CD4-positive, CD25-positive, alpha-beta regulatory T cell (primary cell): ENCODE measurements around the gene PAF1. TPM values are rescaled to one million over a fixed set of nuclear protein-coding genes. Genes with fewer than 3 reads are reported as not detected.

Experiments
- ATAC-seq, 2 donors: fragments of 150-1000 bp; cut with Tn5 transposase; one replicate each; pipeline ENCODE4 v1.10.0; 2021; ENCODE audit warnings: low read depth in 2 of 2, moderate number of reproducible peaks in 2 of 2, moderate library complexity in 1 of 2
- DNase-seq, 3 donors: peaks; one replicate each; pipeline versions ENCODE4 v3.0.0 to v3.0.0-alpha.2; 2012 to 2022; ENCODE audit warnings: mixed read lengths in 1 of 3
- H3K27ac ChIP-seq: one replicate; pipeline ENCODE4 v1.7.0; 2013; ENCODE audit warnings: mild to moderate bottlenecking, low read length; ENCODE audit not compliant: insufficient read depth, poor library complexity, severe bottlenecking
- H3K27me3 ChIP-seq: one replicate; pipeline ENCODE4 v1.7.0; 2013; ENCODE audit warnings: low read length; ENCODE audit not compliant: control insufficient read depth, insufficient read depth
- H3K36me3 ChIP-seq: one replicate; pipeline ENCODE4 v1.7.0; 2013; ENCODE audit warnings: mild to moderate bottlenecking, low read length, moderate library complexity; ENCODE audit not compliant: control insufficient read depth, insufficient read depth
- H3K4me1 ChIP-seq: 2 replicates; pipeline ENCODE4 v1.7.0; 2013; ENCODE audit warnings: mild to moderate bottlenecking, low read length; ENCODE audit not compliant: insufficient read depth, control insufficient read depth, poor library complexity, severe bottlenecking
- H3K4me3 ChIP-seq: one replicate; pipeline ENCODE4 v1.7.0; 2013; ENCODE audit warnings: low read depth, mild to moderate bottlenecking, low read length, moderate library complexity
- H3K9me3 ChIP-seq, 2 experiments: 1 replicate in 1 of 2; 2 replicates in 1 of 2; pipeline ENCODE4 v1.7.0; 2013; ENCODE audit warnings: low read length in 2 of 2, mild to moderate bottlenecking in 1 of 2, moderate library complexity in 1 of 2; ENCODE audit not compliant: control insufficient read depth in 2 of 2
- H3K27ac Mint-ChIP-seq, 3 donors: one replicate each; pipeline ENCODE4 v1.8.0; 2020 to 2022; ENCODE audit warnings: mild to moderate bottlenecking in 3 of 3, mixed read lengths in 3 of 3, moderate library complexity in 2 of 3
- H3K27me3 Mint-ChIP-seq: one replicate; pipeline ENCODE4 v1.8.0; 2022; ENCODE audit warnings: mild to moderate bottlenecking, mixed read lengths
- H3K36me3 Mint-ChIP-seq: one replicate; pipeline ENCODE4 v1.8.0; 2020; ENCODE audit warnings: mixed read lengths
- H3K4me1 Mint-ChIP-seq, 4 donors: one replicate each; pipeline ENCODE4 v1.8.0; 2020 to 2022; ENCODE audit warnings: mixed read lengths in 4 of 4, mild to moderate bottlenecking in 1 of 4
- H3K4me3 Mint-ChIP-seq, 4 donors: one replicate each; pipeline ENCODE4 v1.8.0; 2020 to 2022; ENCODE audit warnings: mild to moderate bottlenecking in 4 of 4, mixed read lengths in 4 of 4, moderate library complexity in 3 of 4
- H3K9me3 Mint-ChIP-seq, 7 donors: one replicate each; pipeline ENCODE4 v1.8.0; 2020 to 2022; ENCODE audit warnings: mixed read lengths in 7 of 7, mild to moderate bottlenecking in 3 of 7, moderate library complexity in 2 of 7
- polyA plus RNA-seq, 4 donors: library from polyadenylated mRNA; unstranded; fragments of 300-500 nt; fragmentation: Illumina TruSeq; gene quantifications; one replicate each; pipeline ENCODE4 v1.2.3, GENCODE V29; 2021
- total RNA-seq: library from RNA; stranded (reverse); gene quantifications from one replicate; pipeline ENCODE4 v1.2.3, GENCODE V29; 2022

The PAF1 gene
- total and polyA plus RNA-seq, 5 donors from 2014 or later = 35.0 to 138 (median 40.1) TPM

DNA sequence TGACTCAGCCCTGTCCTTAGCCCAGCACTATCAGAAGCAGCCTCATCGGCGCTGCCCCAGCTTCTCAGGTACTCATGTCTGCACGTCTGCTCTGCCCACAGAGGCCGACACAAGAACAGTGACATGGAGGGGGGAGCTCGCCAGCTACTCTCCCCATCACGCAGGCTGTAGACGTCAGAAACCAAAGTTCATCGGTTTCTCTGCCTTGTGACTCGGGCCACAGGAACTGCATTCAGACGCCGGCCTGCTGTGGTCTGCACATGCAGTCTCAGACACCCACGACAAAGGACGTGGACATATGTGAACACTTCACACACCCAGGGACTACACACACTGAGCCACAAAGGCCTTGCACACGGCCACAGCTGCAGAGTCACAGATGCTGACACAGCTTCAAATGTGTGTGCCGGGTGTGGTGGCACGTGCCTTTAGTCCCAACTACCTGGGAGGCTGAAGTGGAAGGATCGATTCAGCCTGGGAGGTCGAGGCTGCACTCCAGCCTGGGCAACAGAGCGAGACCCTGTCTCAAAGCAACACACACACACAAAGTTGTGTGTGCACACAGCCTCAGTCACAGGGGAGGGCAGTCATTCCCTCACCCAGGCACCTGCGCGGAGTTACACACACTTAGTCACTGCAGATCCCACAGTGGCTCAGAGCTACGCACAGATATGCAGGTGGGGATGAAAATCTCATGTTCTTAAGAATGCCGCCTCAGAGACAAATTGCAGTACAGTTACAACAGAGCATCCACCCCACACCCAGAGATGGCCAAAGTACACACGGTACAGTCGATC, 10.8 kb upstream of the PAF1 start:
- peak; percentile 57 to 64 for ATAC-seq
- Histone ChIP-seq H3K27me3 (no peaks in the 10 kb centered on the region), H3K4me1 (peaks cover 83% of the 10 kb centered on the region), H3K36me3 (peaks cover 3% of the 10 kb centered on the region), H3K4me3 (peak overlapping the region; percentile 51), H3K27ac (peak overlapping the region; percentile 100), H3K9me3 (no peaks in the 10 kb centered on the region)
- Mint-ChIP-seq H3K4me3 (peak overlapping the region; percentile 95 to 99 (median 96)), H3K4me1 (peaks cover 8 to 81% (median 47%) of the 10 kb centered on the region in 4 donors), H3K9me3 (no peaks in the 10 kb centered on the region), H3K36me3 (peaks cover 10% of the 10 kb centered on the region), H3K27ac (peak overlapping the region; percentile 93 to 100 (median 99)), H3K27me3 (peaks cover 9% of the 10 kb centered on the region)
- DNase-seq = peak; percentile 84 to 87 (median 85)

DNA sequence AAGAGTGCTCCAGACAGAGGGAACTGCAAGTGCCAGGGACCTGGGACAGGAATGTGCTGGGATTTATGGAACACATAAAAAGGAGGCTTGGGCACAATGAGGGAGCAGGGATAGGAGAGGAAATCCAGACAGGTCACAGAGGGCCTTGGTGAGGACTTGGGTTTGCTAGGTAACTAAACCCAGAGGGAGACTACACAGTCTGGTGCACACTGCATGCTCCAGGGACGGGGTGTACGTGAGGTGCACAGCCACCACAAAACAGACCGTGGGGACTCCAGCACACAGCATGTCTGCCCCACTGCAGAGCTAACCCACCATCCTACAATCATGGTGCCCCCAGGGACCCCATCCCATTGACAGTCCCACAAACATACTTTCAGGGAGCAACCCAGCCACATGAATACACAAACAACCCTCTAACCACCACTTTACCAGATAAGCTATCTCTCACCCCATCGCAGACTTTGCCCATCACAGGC, 10.2 kb upstream of the PAF1 start:
- H3K9me3 ChIP-seq = no peaks in the 10 kb centered on the region

DNA sequence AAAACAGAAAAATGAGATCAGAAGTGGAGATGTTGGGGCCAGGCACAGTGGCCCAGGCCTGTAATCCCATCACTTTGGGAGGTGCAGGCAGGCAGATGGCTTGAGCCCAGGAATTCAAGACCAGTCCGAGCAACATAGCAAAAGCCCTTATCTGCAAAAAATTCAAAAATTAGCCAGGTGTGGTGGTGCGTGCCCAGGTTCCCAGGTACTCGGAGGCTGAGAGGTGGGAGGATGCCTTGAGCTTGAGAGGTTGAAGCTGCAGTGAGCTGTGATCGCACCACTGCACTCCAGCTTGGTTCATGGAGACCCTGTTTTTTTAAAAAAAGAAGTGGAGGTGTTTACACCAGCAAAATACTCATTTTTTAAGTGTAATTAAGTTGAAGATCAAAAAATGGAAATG, 9.2 kb upstream of the PAF1 start:
- peak overlapping the region; percentile 45 to 99 (median 93) for H3K27ac Mint-ChIP-seq
- H3K9me3 ChIP-seq = no peaks in the 10 kb centered on the region
- H3K9me3 Mint-ChIP-seq = no peaks in the 10 kb centered on the region
- DNase-seq = no peak
- H3K4me1 Mint-ChIP-seq = peaks cover 8 to 76% (median 41%) of the 10 kb centered on the region in 4 donors
- peaks cover 12% of the 10 kb centered on the region for H3K36me3 Mint-ChIP-seq
- H3K27me3 Mint-ChIP-seq = peaks cover 8% of the 10 kb centered on the region
- no peaks in the 10 kb centered on the region for H3K27me3 ChIP-seq
- H3K4me1 ChIP-seq = peaks cover 71% of the 10 kb centered on the region
- peaks cover 7% of the 10 kb centered on the region for H3K36me3 ChIP-seq
- no peak for ATAC-seq
- peak overlapping the region; percentile 100 for H3K27ac ChIP-seq
- H3K4me3 ChIP-seq = no peak overlapping the region
- peak overlapping the region in 1 of 4 donors; percentile 83 for H3K4me3 Mint-ChIP-seq

More for the DNA sequence above, 10.2 kb upstream of the PAF1 start:
- peaks cover 3% of the 10 kb centered on the region for H3K36me3 ChIP-seq
- peaks cover 8% of the 10 kb centered on the region for H3K27me3 Mint-ChIP-seq
- peak overlapping the region; percentile 93 to 100 (median 99) for H3K27ac Mint-ChIP-seq
- H3K36me3 Mint-ChIP-seq = peaks cover 10% of the 10 kb centered on the region
- H3K4me3 Mint-ChIP-seq = peak overlapping the region; percentile 95 to 99 (median 96)
- H3K4me3 ChIP-seq = peak overlapping the region; percentile 49
- no peak for DNase-seq
- no peaks in the 10 kb centered on the region for H3K9me3 Mint-ChIP-seq
- peak; percentile 0 to 1 for ATAC-seq
- no peaks in the 10 kb centered on the region for H3K27me3 ChIP-seq
- H3K27ac ChIP-seq = peak overlapping the region; percentile 100
- peaks cover 8 to 79% (median 44%) of the 10 kb centered on the region in 4 donors for H3K4me1 Mint-ChIP-seq
- peaks cover 82% of the 10 kb centered on the region for H3K4me1 ChIP-seq

DNA sequence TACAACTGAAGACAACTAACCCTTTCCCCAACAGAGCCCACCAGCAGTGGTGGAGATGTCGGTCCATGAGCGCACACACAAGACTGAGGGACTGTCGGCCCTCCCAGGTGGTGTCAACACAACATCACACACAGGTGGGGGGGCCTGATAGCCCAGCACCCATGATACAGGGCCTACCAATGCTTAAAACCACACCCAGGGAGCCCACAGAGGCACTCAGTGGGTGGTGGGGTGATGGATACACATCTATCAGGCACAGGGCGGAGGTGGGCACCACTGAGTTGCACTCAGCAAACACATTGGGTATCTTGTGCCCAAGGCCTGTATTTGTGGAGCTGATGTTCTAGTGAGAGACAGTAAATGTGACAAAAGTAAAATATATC, 8.8 kb upstream of the PAF1 start:
- DNase-seq (no peak), ATAC-seq (no peak)
- Histone ChIP-seq H3K27ac (peak overlapping the region; percentile 18), H3K27me3 (no peaks in the 10 kb centered on the region), H3K4me1 (peaks cover 67% of the 10 kb centered on the region), H3K9me3 (no peaks in the 10 kb centered on the region), H3K4me3 (no peak overlapping the region), H3K36me3 (peaks cover 11% of the 10 kb centered on the region)
- Mint-ChIP-seq H3K36me3 (peaks cover 14% of the 10 kb centered on the region), H3K4me1 (peaks cover 8 to 73% (median 39%) of the 10 kb centered on the region in 4 donors), H3K9me3 (no peaks in the 10 kb centered on the region), H3K4me3 (peak overlapping the region in 2 of 4 donors; percentile 26 to 83), H3K27me3 (peaks cover 8% of the 10 kb centered on the region), H3K27ac (peak overlapping the region; percentile 45 to 99 (median 93))

DNA sequence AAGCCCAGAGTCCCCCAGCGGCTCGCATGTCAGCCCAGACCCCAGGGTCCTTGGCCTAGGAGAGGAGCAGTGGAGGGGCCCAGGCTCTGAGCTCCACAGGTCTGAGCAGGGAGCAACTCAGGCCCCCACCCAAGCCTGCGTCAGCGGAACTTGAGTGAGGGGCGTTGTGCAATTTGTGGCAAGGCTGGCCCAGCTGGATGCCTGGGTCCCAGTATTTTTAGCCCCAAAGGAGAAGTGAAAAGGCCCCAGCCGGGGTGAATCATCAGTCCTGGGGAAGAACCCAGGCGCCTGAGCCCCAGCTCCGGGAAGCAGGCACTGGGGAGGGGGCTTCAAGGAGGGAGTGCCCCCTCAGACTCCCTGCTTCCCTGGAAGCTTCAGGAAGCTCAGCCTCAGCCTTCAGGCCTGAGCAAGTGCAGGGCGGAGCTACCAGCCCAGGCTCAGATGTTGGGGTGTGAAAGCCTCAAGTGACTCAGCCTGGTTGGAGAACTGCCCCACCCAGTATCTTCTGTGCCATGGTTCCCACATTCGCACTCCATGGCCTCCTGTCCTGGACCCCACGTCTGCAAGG, 7.5 kb upstream of the PAF1 start:
- DNase-seq (peak in 1 of 3 donors; percentile 75), ATAC-seq (no peak)
- Mint-ChIP-seq H3K4me1 (peaks cover 8 to 70% (median 39%) of the 10 kb centered on the region in 4 donors), H3K9me3 (no peaks in the 10 kb centered on the region), H3K27me3 (peaks cover 8% of the 10 kb centered on the region), H3K4me3 (peak overlapping the region in 3 of 4 donors; percentile 76 to 94 (median 79)), H3K27ac (peak overlapping the region; percentile 95 to 98 (median 98)), H3K36me3 (peaks cover 21% of the 10 kb centered on the region)
- no peaks in the 10 kb centered on the region for H3K9me3 ChIP-seq
- no peaks in the 10 kb centered on the region for H3K27me3 ChIP-seq
- peaks cover 56% of the 10 kb centered on the region for H3K4me1 ChIP-seq
- H3K4me3 ChIP-seq = no peak overlapping the region
- peaks cover 21% of the 10 kb centered on the region for H3K36me3 ChIP-seq
- H3K27ac ChIP-seq = peak overlapping the region; percentile 83

DNA sequence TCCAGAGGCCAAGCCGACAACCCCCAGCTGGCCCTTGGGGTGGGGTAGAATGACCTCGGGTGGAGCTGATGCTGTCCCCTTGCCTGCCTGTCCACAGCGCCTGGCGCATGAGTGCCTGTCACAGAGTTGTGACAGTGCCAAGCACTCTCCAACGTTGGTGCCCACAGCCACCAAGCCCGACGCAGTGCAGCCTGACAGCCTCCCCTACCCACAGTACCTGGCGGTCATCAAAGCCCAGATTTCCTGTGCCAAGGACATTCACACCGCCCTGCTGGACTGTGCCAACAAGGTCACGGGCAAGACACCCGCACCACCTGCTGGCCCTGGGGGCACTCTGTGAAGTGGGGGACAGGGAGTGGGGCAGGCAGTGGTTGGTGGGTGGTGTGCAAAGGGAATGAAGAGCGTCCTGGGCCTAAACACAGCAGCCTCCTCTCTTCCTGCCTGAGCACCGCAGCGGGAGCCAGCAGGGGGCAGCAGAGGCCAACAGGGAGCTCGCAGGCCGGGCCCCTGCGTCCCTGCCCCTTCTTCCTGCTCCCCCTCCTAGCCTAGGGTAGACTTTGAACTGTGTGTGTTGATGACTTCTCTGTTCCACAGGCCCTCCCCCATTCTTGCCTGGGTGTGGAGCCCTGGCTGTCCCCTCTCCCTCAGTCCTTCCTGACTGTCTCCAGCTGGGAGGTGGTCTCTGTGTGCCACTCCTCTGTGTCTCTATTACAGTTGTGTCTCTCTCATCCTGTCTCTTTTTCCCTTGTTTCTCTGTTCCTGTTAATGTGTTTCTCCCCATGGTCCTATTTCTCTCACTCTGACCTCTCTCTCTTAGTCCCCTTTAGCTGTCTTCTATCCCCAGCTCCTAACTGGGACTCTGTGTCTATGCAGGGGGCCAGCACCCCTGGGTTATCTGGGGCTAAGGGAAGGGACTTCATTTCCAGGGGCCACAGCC, 6.7 kb upstream of the PAF1 start:
- Mint-ChIP-seq H3K9me3 (no peaks in the 10 kb centered on the region), H3K4me1 (peaks cover 8 to 69% (median 40%) of the 10 kb centered on the region in 4 donors), H3K27ac (peak overlapping the region; percentile 95 to 98 (median 98)), H3K36me3 (peaks cover 23% of the 10 kb centered on the region), H3K4me3 (peak overlapping the region; percentile 75 to 94 (median 78)), H3K27me3 (peaks cover 8% of the 10 kb centered on the region)
- Histone ChIP-seq H3K27me3 (no peaks in the 10 kb centered on the region), H3K4me1 (peaks cover 48% of the 10 kb centered on the region), H3K36me3 (peaks cover 22% of the 10 kb centered on the region), H3K27ac (peak overlapping the region; percentile 83), H3K9me3 (no peaks in the 10 kb centered on the region), H3K4me3 (peak overlapping the region; percentile 61)
- peak; percentile 84 to 94 (median 92) for DNase-seq
- peak; percentile 56 to 57 for ATAC-seq

DNA sequence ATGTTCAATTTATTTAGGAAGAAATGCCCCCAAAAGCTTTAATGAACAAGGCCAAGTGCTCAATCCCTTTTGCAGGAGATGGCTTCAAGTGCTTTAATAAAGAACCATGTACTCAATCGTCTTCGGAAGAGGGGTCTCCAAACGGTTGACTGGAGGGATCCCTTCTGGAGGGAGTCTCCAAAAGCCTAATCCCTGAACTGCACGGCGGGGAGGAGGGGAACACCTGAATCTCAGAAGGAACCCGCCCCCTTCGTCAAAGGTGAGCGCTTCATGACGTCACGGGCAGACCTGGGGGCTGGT, 505 bp downstream of the PAF1 start:
- DNase-seq (peak in 2 of 3 donors; percentile 81 to 84), ATAC-seq (no peak)
- Mint-ChIP-seq H3K9me3 (no peaks in the 10 kb centered on the region), H3K4me3 (peak overlapping the region; percentile 89 to 98 (median 98)), H3K36me3 (peaks cover 47% of the 10 kb centered on the region), H3K27me3 (no peaks in the 10 kb centered on the region), H3K4me1 (peaks cover 0 to 37% (median 23%) of the 10 kb centered on the region in 4 donors), H3K27ac (peak overlapping the region; percentile 98 to 100 (median 99))
- Histone ChIP-seq H3K4me3 (peak overlapping the region; percentile 91), H3K27me3 (no peaks in the 10 kb centered on the region), H3K4me1 (peaks cover 22% of the 10 kb centered on the region), H3K27ac (peak overlapping the region; percentile 99), H3K9me3 (no peaks in the 10 kb centered on the region), H3K36me3 (peaks cover 56% of the 10 kb centered on the region)
